GM21381 (cell line): ENCODE measurements around the gene ZSWIM3.

Experiments
- ATAC-seq: cut with Tn5 transposase; IDR thresholded peaks from one replicate; pipeline ENCODE4 v1.9.1; 2021; ENCODE audit warnings: mild to moderate bottlenecking, moderate library complexity; ENCODE audit not compliant: unreplicated experiment

ZSWIM3 gene

DNA sequence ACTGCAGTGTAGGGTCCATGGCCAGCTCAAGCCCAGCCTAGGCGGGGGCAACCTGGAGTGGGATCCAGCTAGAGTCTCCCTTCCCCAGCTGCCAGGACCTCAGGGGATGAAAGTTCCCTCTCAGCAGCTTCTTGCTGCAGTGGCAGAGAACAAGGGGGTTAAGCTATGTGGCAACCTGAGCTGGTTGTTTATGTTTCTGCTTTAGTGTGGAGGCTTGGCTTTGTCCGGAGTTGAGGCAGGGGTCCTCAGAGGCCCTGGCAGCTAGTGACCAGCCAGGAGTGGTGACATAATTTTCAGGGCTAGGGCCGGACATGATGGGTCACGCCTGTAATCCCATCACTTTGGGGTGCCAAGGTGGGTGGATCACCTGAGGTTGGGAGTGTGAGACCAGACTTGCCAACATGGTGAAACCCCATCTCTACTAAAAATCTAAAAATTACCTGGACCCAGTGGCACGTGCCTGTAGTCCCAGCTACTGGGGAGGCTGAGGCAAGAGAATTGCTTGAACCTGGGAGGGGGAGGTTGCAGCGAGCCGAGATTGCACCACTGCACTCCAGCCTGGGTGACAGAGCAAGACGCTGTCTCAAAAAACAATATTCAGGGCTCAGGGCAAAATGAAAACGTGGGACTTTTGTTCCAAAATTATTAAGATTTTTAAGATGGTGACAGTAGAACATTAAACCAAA, 68.5 kb downstream of the ZSWIM3 start:
- ATAC-seq = no peak

DNA sequence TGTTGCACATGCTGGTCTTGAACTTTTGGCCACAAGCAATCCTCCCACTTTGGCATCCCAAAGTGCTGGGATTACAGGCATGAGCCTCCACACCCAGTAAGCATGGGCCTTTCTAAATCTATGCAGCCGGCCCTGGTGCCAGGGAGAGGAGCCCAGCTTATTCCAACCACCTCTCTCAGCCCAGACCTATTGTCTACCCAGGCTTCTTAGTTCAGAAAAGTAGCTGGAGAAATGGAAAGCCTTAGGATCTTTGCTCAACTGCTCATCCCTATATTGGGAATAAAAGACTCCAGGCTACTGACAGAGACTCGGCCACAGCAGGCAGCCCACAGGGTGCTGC, 69.3 kb downstream of the ZSWIM3 start:
- no peak for ATAC-seq

DNA sequence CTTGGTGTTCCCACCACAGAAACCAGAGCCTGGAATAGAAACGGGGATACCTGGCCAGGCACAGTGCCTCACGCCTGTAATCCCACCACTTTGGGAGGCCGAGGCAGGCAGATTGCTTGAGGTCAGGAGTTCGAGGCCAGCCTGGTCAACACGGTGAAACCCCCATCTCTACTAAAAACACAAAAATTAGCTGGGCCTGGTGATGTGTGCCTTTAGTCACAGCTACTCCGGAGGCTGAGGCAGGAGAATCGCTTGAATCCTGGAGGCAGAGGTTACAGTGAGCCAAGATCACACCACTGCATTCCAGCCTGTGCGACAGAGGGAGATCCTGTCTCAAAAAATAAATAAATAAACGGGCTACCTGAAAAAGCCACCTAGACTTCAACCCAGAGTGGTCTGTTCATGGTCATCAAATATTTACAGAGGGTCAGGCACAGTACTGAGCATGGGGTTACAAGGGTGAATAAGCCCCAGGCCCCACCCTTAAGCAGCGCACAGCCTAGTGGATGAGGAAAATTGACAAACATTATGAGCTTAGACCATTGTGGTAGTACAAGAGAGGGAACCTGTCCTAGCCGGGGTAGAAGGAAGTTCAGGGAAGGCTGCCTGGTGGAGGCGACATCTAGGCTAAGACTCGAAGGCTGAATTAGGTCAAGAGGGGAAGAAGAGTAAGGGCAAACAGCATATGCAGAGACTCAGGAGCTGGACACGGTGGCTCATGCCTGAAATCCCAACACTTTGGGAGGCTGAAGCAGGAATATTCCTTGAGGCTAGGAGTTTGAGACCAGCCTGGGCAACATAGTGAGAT, 69.9 kb downstream of the ZSWIM3 start:
- no peak for ATAC-seq
